Measurements from ENCODE around the gene SLC5A1. TPM values are rescaled to one million over a fixed set of nuclear protein-coding genes. Genes with fewer than 3 reads are reported as not detected.

SLC5A1 gene
- total RNA-seq, 1 experiment from 2014 or later = not detected

Other genes starting within 250 kb of the SLC5A1 start
- gene YWHAH, start 98.7 kb upstream of the SLC5A1 start, total RNA-seq (2021) = 190 to 205 TPM (median 203 TPM) in 3 replicates
- 0.61 to 0.78 TPM (median 0.69 TPM) in 3 replicates for gene C22orf42, start 116.0 kb downstream of the SLC5A1 start, total RNA-seq (2021)
- gene RFPL2, start 161.8 kb downstream of the SLC5A1 start, total RNA-seq (2021) = 0.39 to 0.48 TPM (median 0.41 TPM) in 3 replicates
- 0.09 to 0.37 TPM (median 0.22 TPM) in 3 replicates for gene SLC5A4, start 212.1 kb downstream of the SLC5A1 start, total RNA-seq (2021)

Measured in WTC11 (cell line).